Ovary (tissue), 3 donors: Measurements from ENCODE around the gene MME.

Source experiments
- CTCF ChIP-seq, 3 donors: fragments of 450-650 bp in 2 of 3; fragments of 200-600 bp in 1 of 3; IDR thresholded peaks; one replicate each; pipeline versions ENCODE4 v1.5.1 to v1.8.0; 2016 to 2022; ENCODE audit warnings: antibody characterized with exemption in 3 of 3, mild to moderate bottlenecking in 1 of 3
- POLR2A ChIP-seq: fragments of 450-650 bp; IDR thresholded peaks from one replicate; pipeline ENCODE4 v1.6.1; 2017; ENCODE audit warnings: antibody characterized with exemption, mild to moderate bottlenecking, moderate library complexity
- donor health status: DM: no; HTN: no; CAD: no.

GRCh38 chr3:155228676-155229075 is 148.6 kb downstream of the MME start:
- no peak for TF ChIP-seq CTCF (IDR thresholded peaks at IDR 0.05)
- no peak for TF ChIP-seq POLR2A
